Gastroesophageal sphincter (tissue), 3 donors: ENCODE results near the gene C1orf21.

Experiments used
- CTCF ChIP-seq, 4 experiments: fragments of 200-600 bp in 2 of 4; fragments of 450-650 bp in 2 of 4; sonication (generic) in 1 of 4; IDR thresholded peaks; one replicate each; pipeline ENCODE4 v1.5.1; 2017 to 2019; ENCODE audit warnings: antibody characterized with exemption in 4 of 4, mild to moderate bottlenecking in 2 of 4, moderate library complexity in 2 of 4
- EP300 ChIP-seq: sonication (generic); formaldehyde crosslinking; IDR thresholded peaks from one replicate; pipeline ENCODE4 v1.6.1; 2017; ENCODE audit warnings: antibody characterized with exemption, mild to moderate bottlenecking
- POLR2A ChIP-seq, 2 donors: fragments of 450-650 bp; IDR thresholded peaks; one replicate each; pipeline ENCODE4 v1.6.1; 2017; ENCODE audit warnings: antibody characterized with exemption in 2 of 2, mild to moderate bottlenecking in 2 of 2, moderate library complexity in 1 of 2

- TF ChIP-seq CTCF (IDR thresholded peaks at IDR 0.05) = no peak
- TF ChIP-seq EP300 = no peak
- TF ChIP-seq POLR2A (IDR thresholded peaks at IDR 0.05) = no peak
Measured at GRCh38 chr1:184646178-184646701, 259.4 kb downstream of the C1orf21 start.
